ENCODE results near the gene RBFOX2.
"Not testable (repeated sequence)": the region's sequence is repeated elsewhere in the genome, so short reads cannot be mapped to it uniquely, and the experiment has no call there.

The RBFOX2 gene

DNA sequence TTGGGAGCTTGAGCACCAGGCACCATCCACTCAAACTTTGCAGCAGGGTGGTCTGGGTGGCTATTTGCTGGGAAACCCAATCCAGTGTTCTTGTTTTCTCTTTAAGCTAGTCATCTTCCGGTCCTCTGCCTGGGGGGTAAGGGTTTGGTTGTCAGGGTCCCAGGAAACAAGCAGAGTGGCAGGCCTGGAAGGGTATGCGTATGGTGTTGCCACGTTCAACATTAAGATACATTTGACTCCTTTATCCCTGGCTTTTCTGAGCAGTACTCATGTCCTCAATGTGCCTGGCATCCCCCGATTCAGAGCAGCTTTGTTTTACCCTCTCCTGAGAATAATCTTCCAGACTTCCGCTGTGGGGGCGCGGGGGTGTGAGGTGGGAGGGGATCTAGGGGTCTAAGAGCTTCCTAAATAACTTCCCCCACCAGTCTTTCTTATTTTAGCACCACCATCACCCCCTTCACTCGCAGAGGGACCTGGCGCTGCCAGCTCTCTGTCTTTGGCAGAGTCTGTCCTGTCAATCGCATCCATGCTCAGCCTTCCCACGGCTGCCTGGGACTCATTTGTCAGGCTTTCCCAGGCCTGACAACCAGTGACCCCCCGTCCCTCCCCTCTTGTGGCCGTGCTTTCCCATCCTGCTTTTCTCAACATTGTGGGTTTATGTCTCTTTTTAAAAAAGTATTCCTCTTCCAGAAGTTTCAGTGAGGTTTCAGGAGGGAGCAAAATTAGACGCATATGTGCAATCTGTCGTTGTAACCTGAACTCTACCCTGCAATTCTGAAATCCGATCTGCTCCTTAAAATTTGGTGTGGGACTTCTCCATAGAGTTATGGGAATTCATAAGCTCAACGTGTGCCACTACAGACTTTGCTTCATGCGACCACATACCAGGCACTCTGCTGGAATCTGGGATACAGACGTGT lies 27.0 kb upstream of the RBFOX2 start:
- Histone ChIP-seq H3K9me2 (ENCODE audit: low read depth, low read length) (no peaks in the 10 kb centered on the region), H3K4me2 (ENCODE audit: low read length) (no peak overlapping the region), H3K27me3 (ENCODE audit: insufficient read depth, low read length) (no peaks in the 10 kb centered on the region; the same call in 1 of the 2 replicates), H4K20me1 (ENCODE audit: insufficient read depth, low read length) (no peaks in the 10 kb centered on the region), H3K4me1 (ENCODE audit: insufficient read depth, low read length, severe bottlenecking) (peaks cover 9% of the 10 kb centered on the region), H3K9ac (ENCODE audit: low read length) (no peak overlapping the region), H2AFZ (ENCODE audit: low read length) (no peak overlapping the region), H3K79me2 (ENCODE audit: insufficient read depth, low read length) (no peaks in the 10 kb centered on the region), H3K36me3 (ENCODE audit: insufficient read depth, low read length) (no peaks in the 10 kb centered on the region; the same call in 1 of the 2 replicates), H3K4me3 (ENCODE audit: low read depth, low read length, poor library complexity, severe bottlenecking) (no peak overlapping the region), H3F3A (ENCODE audit: insufficient read depth, low read length) (no peaks in the 10 kb centered on the region), H3K27ac (ENCODE audit: low read depth, low read length, poor library complexity, severe bottlenecking) (no peak overlapping the region), H3K9me3 (ENCODE audit: low read length) (no peaks in the 10 kb centered on the region)
- TF ChIP-seq EZH2 (IDR thresholded peaks at IDR 0.05; ENCODE audit: borderline replicate concordance, low read length) (no peak), CTCF (IDR thresholded peaks at IDR 0.05; ENCODE audit: low read length) (no peak)

DNA sequence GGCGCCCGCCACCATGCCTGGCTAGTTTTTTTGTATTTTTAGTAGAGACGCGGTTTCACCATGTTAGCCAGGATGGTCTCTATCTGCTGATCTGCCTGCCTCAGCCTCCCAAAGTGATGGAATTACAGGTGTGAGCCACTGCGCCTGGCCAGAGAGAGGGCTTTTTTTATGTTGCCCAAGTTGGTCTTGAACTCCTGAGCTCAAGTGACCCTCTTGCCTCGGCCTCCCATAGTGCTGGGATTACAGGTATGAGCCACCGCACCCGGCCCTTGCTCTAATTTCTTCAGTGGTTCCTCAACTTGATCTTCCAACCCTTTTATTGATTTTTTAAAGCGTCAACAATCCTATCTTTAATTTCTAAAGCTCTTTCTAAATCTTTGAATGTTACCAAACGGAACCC lies 25.8 kb upstream of the RBFOX2 start:
- not testable (repeated sequence) for H3K4me1 ChIP-seq (ENCODE audit: insufficient read depth, low read length, severe bottlenecking); H3K27me3 ChIP-seq (ENCODE audit: insufficient read depth, low read length); H3K79me2 ChIP-seq (ENCODE audit: insufficient read depth, low read length); H3K27ac ChIP-seq (ENCODE audit: low read depth, low read length, poor library complexity, severe bottlenecking); H3F3A ChIP-seq (ENCODE audit: insufficient read depth, low read length); H3K9me3 ChIP-seq (ENCODE audit: low read length); H3K4me3 ChIP-seq (ENCODE audit: low read depth, low read length, poor library complexity, severe bottlenecking); H3K9me2 ChIP-seq (ENCODE audit: low read depth, low read length); H3K9ac ChIP-seq (ENCODE audit: low read length); H2AFZ ChIP-seq (ENCODE audit: low read length); H4K20me1 ChIP-seq (ENCODE audit: insufficient read depth, low read length); H3K4me2 ChIP-seq (ENCODE audit: low read length); H3K36me3 ChIP-seq (ENCODE audit: insufficient read depth, low read length)

- Histone ChIP-seq H3K9me3 (ENCODE audit: low read length) (no peaks in the 10 kb centered on the region), H3F3A (ENCODE audit: insufficient read depth, low read length) (no peaks in the 10 kb centered on the region), H3K4me2 (ENCODE audit: low read length) (no peak overlapping the region), H3K9ac (ENCODE audit: low read length) (no peak overlapping the region), H2AFZ (ENCODE audit: low read length) (no peak overlapping the region), H3K4me3 (ENCODE audit: low read depth, low read length, poor library complexity, severe bottlenecking) (no peak overlapping the region), H3K27ac (ENCODE audit: low read depth, low read length, poor library complexity, severe bottlenecking) (no peak overlapping the region), H3K79me2 (ENCODE audit: insufficient read depth, low read length) (no peaks in the 10 kb centered on the region), H3K36me3 (ENCODE audit: insufficient read depth, low read length) (no peaks in the 10 kb centered on the region; the same call in 1 of the 2 replicates), H3K9me2 (ENCODE audit: low read depth, low read length) (no peaks in the 10 kb centered on the region), H4K20me1 (ENCODE audit: insufficient read depth, low read length) (no peaks in the 10 kb centered on the region), H3K4me1 (ENCODE audit: insufficient read depth, low read length, severe bottlenecking) (peaks cover 9% of the 10 kb centered on the region), H3K27me3 (ENCODE audit: insufficient read depth, low read length) (no peaks in the 10 kb centered on the region; the same call in 1 of the 2 replicates)
- TF ChIP-seq CTCF (IDR thresholded peaks at IDR 0.05; ENCODE audit: low read length) (no peak), EZH2 (IDR thresholded peaks at IDR 0.05; ENCODE audit: borderline replicate concordance, low read length) (no peak)
Observed at GRCh38 chr22:36053242-36054147, 24.9 kb upstream of the RBFOX2 start.

All from OCI-LY1 (cell line).